Lower lobe of right lung (tissue), 2 donors: Measurements from ENCODE around the gene NSD2. TPM values are rescaled to one million over a fixed set of nuclear protein-coding genes. Genes with fewer than 3 reads are reported as not detected.
"Not testable (repeated sequence)": the region's sequence is repeated elsewhere in the genome, so short reads cannot be mapped to it uniquely, and the experiment has no call there.

Experiments used
- ATAC-seq, 2 donors: fragments of 200-7000 bp; cut with Tn5 transposase; one replicate each; pipeline ENCODE4 v1.9.1; 2020 to 2022; ENCODE audit warnings: mild to moderate bottlenecking in 2 of 2, moderate library complexity in 2 of 2
- DNase-seq: peaks from one replicate; pipeline ENCODE4 v3.0.0-alpha.2; 2020
- H3K27ac ChIP-seq: fragments of 200-600 bp; one replicate; pipeline ENCODE4 v1.8.0; 2022
- H3K27me3 ChIP-seq: fragments of 200-600 bp; one replicate; pipeline ENCODE4 v1.8.0; 2022; ENCODE audit warnings: low read depth
- H3K36me3 ChIP-seq: fragments of 200-600 bp; one replicate; pipeline ENCODE4 v1.8.0; 2022; ENCODE audit warnings: mild to moderate bottlenecking
- H3K4me1 ChIP-seq: fragments of 200-600 bp; one replicate; pipeline ENCODE4 v1.8.0; 2022
- H3K4me3 ChIP-seq: fragments of 200-600 bp; one replicate; pipeline ENCODE4 v1.8.0; 2022; ENCODE audit warnings: mild to moderate bottlenecking
- H3K9me3 ChIP-seq: fragments of 200-600 bp; one replicate; pipeline ENCODE4 v1.8.0; 2022
- intact Hi-C: fragments of 100-400 bp; cut with DNase I; formaldehyde crosslinking; loops from one replicate; pipeline ENCODE4 v1.11.0; 2022
- total RNA-seq: library from RNA; stranded (reverse); fragmentation: NEBNext Ultra II Directional; extraction: Animal tissue kit (Norgen Biotek cat#: 25700); gene quantifications from one replicate; pipeline ENCODE4 v1.2.1, GENCODE V29; 2021
- TF ChIP-seq, protein P1 (sequence below): fragments of 200-600 bp; IDR thresholded peaks from one replicate; pipeline ENCODE4 v1.8.0; 2022; ENCODE audit warnings: antibody characterized with exemption, mild to moderate bottlenecking
- donor health status: DM: no; HTN: yes; CAD: no; lungs with severe emphysema.

Gene NSD2
- total RNA-seq, 1 donor from 2014 or later: 52.9 TPM

- no peak for DNase-seq
- peak in 1 of 2 donors; percentile 30 for ATAC-seq
- no peaks in the 10 kb centered on the region for H3K27me3 ChIP-seq
- H3K36me3 ChIP-seq: peaks cover 56% of the 10 kb centered on the region
- no peaks in the 10 kb centered on the region for H3K4me1 ChIP-seq
- TF ChIP-seq, protein P1, sequence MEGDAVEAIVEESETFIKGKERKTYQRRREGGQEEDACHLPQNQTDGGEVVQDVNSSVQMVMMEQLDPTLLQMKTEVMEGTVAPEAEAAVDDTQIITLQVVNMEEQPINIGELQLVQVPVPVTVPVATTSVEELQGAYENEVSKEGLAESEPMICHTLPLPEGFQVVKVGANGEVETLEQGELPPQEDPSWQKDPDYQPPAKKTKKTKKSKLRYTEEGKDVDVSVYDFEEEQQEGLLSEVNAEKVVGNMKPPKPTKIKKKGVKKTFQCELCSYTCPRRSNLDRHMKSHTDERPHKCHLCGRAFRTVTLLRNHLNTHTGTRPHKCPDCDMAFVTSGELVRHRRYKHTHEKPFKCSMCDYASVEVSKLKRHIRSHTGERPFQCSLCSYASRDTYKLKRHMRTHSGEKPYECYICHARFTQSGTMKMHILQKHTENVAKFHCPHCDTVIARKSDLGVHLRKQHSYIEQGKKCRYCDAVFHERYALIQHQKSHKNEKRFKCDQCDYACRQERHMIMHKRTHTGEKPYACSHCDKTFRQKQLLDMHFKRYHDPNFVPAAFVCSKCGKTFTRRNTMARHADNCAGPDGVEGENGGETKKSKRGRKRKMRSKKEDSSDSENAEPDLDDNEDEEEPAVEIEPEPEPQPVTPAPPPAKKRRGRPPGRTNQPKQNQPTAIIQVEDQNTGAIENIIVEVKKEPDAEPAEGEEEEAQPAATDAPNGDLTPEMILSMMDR: no peak
- H3K27ac ChIP-seq: no peak overlapping the region
- no peaks in the 10 kb centered on the region for H3K9me3 ChIP-seq
- H3K4me3 ChIP-seq: no peak overlapping the region
- intact Hi-C loops: no loop called here
Measured at GRCh38 chr4:1907848-1908525, 36.8 kb downstream of the NSD2 start.

DNA sequence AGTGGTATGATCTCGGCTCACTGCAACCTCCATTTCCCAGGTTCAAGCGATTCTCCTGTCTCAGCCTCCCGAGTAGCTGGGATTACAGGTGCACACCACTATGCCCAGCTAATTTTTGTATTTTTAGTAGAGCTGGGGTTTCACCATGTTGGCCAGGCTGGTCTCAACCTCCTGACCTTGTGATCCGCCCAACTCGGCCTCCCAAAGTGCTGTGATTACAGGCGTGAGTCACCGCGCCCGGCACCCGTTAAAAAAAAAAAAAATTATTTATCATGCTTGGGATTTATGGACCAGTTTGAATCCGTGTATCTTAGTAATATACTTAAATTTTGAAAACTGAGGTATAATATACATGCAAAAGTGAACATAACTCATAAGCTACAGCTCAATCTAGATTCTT lies 38.5 kb downstream of the NSD2 start:
- H3K27ac ChIP-seq, intact Hi-C loops, H3K4me1 ChIP-seq, H3K27me3 ChIP-seq, DNase-seq, H3K9me3 ChIP-seq, H3K4me3 ChIP-seq, ATAC-seq: not testable (repeated sequence)
- peaks cover 53% of the 10 kb centered on the region for H3K36me3 ChIP-seq

GRCh38 chr4:1910643-1911042 lies 39.5 kb downstream of the NSD2 start:
- peaks cover 44% of the 10 kb centered on the region for H3K36me3 ChIP-seq
- intact Hi-C loops: no loop called here
- no peak for DNase-seq
- peak in 1 of 2 donors; percentile 45 for ATAC-seq
- TF ChIP-seq, protein P1: peak; percentile 41
- no peaks in the 10 kb centered on the region for H3K27me3 ChIP-seq
- no peaks in the 10 kb centered on the region for H3K4me1 ChIP-seq
- H3K4me3 ChIP-seq: no peak overlapping the region
- no peak overlapping the region for H3K27ac ChIP-seq
- no peaks in the 10 kb centered on the region for H3K9me3 ChIP-seq

- DNase-seq, ATAC-seq, H3K27me3 ChIP-seq, H3K27ac ChIP-seq, intact Hi-C loops, H3K4me3 ChIP-seq, H3K4me1 ChIP-seq, H3K9me3 ChIP-seq: not testable (repeated sequence)
- peaks cover 42% of the 10 kb centered on the region for H3K36me3 ChIP-seq
Measured at GRCh38 chr4:1911316-1911715, 40.1 kb downstream of the NSD2 start.

DNA sequence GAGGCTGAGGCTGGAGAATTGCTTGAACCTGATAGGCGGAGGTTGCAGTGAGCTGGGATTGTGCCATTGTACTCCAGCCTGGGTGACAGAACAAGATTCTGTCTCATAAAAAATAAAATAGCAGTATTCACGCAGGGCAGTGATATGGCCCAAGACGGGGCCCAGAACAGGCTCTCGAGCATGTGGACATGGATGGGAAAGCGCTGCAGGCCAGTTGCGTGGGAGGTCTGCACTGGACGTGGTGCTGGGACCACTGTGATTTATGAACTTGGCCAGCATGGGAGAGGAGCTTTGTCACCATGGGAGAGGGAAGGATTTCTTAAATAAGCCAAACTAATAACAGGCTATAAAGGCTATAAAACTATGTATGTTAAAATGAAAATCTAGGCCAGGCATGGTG lies 51.6 kb downstream of the NSD2 start:
- H3K4me3 ChIP-seq: no peak overlapping the region
- H3K4me1 ChIP-seq: no peaks in the 10 kb centered on the region
- TF ChIP-seq, protein P1: no peak
- no peak for DNase-seq
- H3K27ac ChIP-seq: no peak overlapping the region
- ATAC-seq: no peak
- H3K9me3 ChIP-seq: no peaks in the 10 kb centered on the region
- intact Hi-C loops: no loop called here
- peaks cover 36% of the 10 kb centered on the region for H3K36me3 ChIP-seq
- no peaks in the 10 kb centered on the region for H3K27me3 ChIP-seq

- TF ChIP-seq, protein P1: no peak
- Histone ChIP-seq H3K4me3 (no peak overlapping the region), H3K27ac (no peak overlapping the region), H3K9me3 (no peaks in the 10 kb centered on the region), H3K4me1 (no peaks in the 10 kb centered on the region), H3K36me3 (peaks cover 30% of the 10 kb centered on the region), H3K27me3 (no peaks in the 10 kb centered on the region)
- ATAC-seq: no peak
- no peak for DNase-seq
- intact Hi-C loops: no loop called here
Measured at GRCh38 chr4:1927675-1928074, 56.5 kb downstream of the NSD2 start.
